Neural progenitor cell (in vitro differentiated cells): Measurements from ENCODE around the gene GOLGA6L10. TPM values are rescaled to one million over a fixed set of nuclear protein-coding genes. Genes with fewer than 3 reads are reported as not detected.
A peak's percentile ranks its signal among the peaks of the same experiment; 100 is the strongest.
"Not testable (repeated sequence)": the region's sequence is repeated elsewhere in the genome, so short reads cannot be mapped to it uniquely, and the experiment has no call there.

Source experiments
- DNase-seq: peaks from one replicate; pipeline ENCODE4 v3.0.0-alpha.2; 2016; ENCODE audit warnings: low spot score
- H2AFZ ChIP-seq: fragments of 200-600 bp; sonication (generic); replicated peaks from 2 replicates; pipeline ENCODE4 v1.6.1; 2016; ENCODE audit warnings: antibody characterized with exemption
- H3F3A ChIP-seq: fragments of 200-600 bp; sonication (generic); 2 replicates; pipeline ENCODE4 v1.6.1; 2016; ENCODE audit warnings: antibody characterized with exemption, low read depth
- H3K27ac ChIP-seq: fragments of 200-600 bp; sonication (generic); 2 replicates; pipeline ENCODE4 v1.5.1; 2016; ENCODE audit warnings: mild to moderate bottlenecking
- H3K27me3 ChIP-seq: fragments of 200-600 bp; sonication (generic); 2 replicates; pipeline ENCODE4 v1.6.1; 2016; ENCODE audit warnings: mild to moderate bottlenecking, moderate library complexity
- H3K36me3 ChIP-seq: fragments of 200-600 bp; sonication (generic); 2 replicates; pipeline ENCODE4 v1.5.1; 2016
- H3K4me1 ChIP-seq: fragments of 200-600 bp; sonication (generic); 2 replicates; pipeline ENCODE4 v1.6.1; 2016; ENCODE audit warnings: mixed run types
- H3K4me2 ChIP-seq: fragments of 200-600 bp; sonication (generic); 2 replicates; pipeline ENCODE4 v1.6.1; 2016
- H3K4me3 ChIP-seq: fragments of 200-600 bp; sonication (generic); 2 replicates; pipeline ENCODE4 v1.5.1; 2016
- H3K79me2 ChIP-seq: fragments of 200-600 bp; sonication (generic); 2 replicates; pipeline ENCODE4 v1.6.1; 2016; ENCODE audit warnings: low read depth
- H3K9ac ChIP-seq: fragments of 200-600 bp; sonication (generic); 2 replicates; pipeline ENCODE4 v1.6.1; 2016
- H3K9me3 ChIP-seq: fragments of 200-600 bp; sonication (generic); 2 replicates; pipeline ENCODE4 v1.5.1; 2016; ENCODE audit warnings: low read depth
- H4K20me1 ChIP-seq: fragments of 200-600 bp; sonication (generic); 2 replicates; pipeline ENCODE4 v1.6.1; 2016; ENCODE audit warnings: low read depth
- H3K27ac Mint-ChIP-seq: 3 replicates; pipeline ENCODE4 v1.8.0; 2021; ENCODE audit warnings: mixed read lengths
- H3K27me3 Mint-ChIP-seq: 2 replicates; pipeline ENCODE4 v1.8.0; 2022; ENCODE audit warnings: low read depth, mild to moderate bottlenecking, inconsistent platforms, moderate library complexity, mixed read lengths; ENCODE audit not compliant: insufficient read depth
- H3K36me3 Mint-ChIP-seq: 3 replicates; pipeline ENCODE4 v1.8.0; 2021; ENCODE audit warnings: mixed read lengths
- H3K4me1 Mint-ChIP-seq: 3 replicates; pipeline ENCODE4 v1.8.0; 2021; ENCODE audit warnings: mixed read lengths
- H3K4me3 Mint-ChIP-seq: 3 replicates; pipeline ENCODE4 v1.8.0; 2021; ENCODE audit warnings: mild to moderate bottlenecking, moderate library complexity, mixed read lengths
- H3K9me3 Mint-ChIP-seq: 3 replicates; pipeline ENCODE4 v1.8.0; 2020; ENCODE audit warnings: mixed read lengths
- CTCF ChIP-seq: fragments of 200-600 bp; sonication (generic); IDR thresholded peaks from 2 replicates; pipeline ENCODE4 v1.5.1; 2017; ENCODE audit warnings: antibody characterized with exemption, mild to moderate bottlenecking
- EZH2 ChIP-seq: fragments of 200-600 bp; sonication (generic); IDR thresholded peaks from 2 replicates; pipeline ENCODE4 v1.6.1; 2017; ENCODE audit warnings: antibody characterized with exemption, mild to moderate bottlenecking, moderate library complexity
- EZH2phosphoT487 ChIP-seq: fragments of 200-600 bp; sonication (generic); IDR thresholded peaks from 2 replicates; pipeline ENCODE4 v1.6.1; 2017; ENCODE audit warnings: antibody characterized with exemption
- total RNA-seq: library from RNA; depleted of rRNA; stranded (reverse); fragments of >200 nt; gene quantifications from 2 replicates; pipeline ENCODE4 v1.2.3, GENCODE V29; 2015; ENCODE audit warnings: low replicate concordance

The GOLGA6L10 gene
- total RNA-seq, 1 donor from 2014 or later: 1.3 TPM

- no peak for TF ChIP-seq EZH2
- no peak for TF ChIP-seq EZH2phosphoT487
- TF ChIP-seq CTCF: no peak
- H3K36me3 ChIP-seq: no peaks in the 10 kb centered on the region
- DNase-seq: no peak
- H4K20me1 ChIP-seq: no peaks in the 10 kb centered on the region
- H3K9me3 ChIP-seq: no peaks in the 10 kb centered on the region
- H3K36me3 Mint-ChIP-seq: no peaks in the 10 kb centered on the region
- H3K4me2 ChIP-seq: no peak overlapping the region
- H3K9ac ChIP-seq: no peak overlapping the region
- no peak overlapping the region for H2AFZ ChIP-seq
- H3K4me3 Mint-ChIP-seq: no peak overlapping the region
- peaks cover 5% of the 10 kb centered on the region for H3K4me1 Mint-ChIP-seq
- H3K27me3 ChIP-seq: no peaks in the 10 kb centered on the region
- no peaks in the 10 kb centered on the region for H3K9me3 Mint-ChIP-seq
- no peak overlapping the region for H3K27ac Mint-ChIP-seq
- H3K27ac ChIP-seq: no peak overlapping the region
- H3K27me3 Mint-ChIP-seq: peaks cover 4% of the 10 kb centered on the region
- H3K79me2 ChIP-seq: no peaks in the 10 kb centered on the region
- no peaks in the 10 kb centered on the region for H3K4me1 ChIP-seq
- no peak overlapping the region for H3K4me3 ChIP-seq
- no peaks in the 10 kb centered on the region for H3F3A ChIP-seq
These were observed 45.1 kb downstream of the GOLGA6L10 start for GRCh38 chr15:82303956-82304777.

DNA sequence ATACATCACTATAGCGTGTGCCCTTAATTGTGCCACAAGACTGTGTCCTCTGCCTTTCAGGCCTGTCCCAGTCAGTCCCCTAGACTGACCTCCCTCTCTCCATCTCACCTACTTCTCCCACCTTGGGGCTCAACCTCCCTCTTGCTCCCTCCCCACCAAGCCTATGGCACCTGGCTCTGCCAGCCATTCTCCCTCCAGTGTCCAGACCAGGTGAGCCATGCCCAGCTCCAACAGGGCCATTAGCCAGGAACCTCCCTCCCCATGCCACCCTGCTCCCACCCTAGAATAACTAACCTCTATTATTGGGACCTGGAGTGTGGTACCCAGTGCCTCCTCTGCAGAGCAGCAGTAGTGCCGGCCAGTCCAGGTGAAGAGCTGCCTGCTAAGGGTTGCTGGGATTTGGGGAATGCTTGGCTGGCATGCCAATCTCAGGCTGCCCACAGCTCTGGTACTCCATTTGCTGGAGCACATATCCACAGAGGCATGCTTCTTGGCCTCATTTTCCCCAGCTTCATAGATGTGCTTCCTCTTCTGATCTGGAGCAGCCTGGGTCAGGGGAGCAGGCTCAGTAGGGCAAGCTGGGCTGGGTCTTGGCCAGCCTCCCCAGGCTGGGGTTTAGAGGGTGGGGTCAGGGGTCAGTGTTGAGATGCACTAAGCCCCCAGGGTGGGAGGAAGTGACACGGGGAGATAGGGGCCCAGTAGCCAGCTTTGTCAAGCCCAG is 47.8 kb downstream of the GOLGA6L10 start:
- H3K27me3 ChIP-seq: no peaks in the 10 kb centered on the region
- H3K27ac ChIP-seq: no peak overlapping the region
- no peak overlapping the region for H3K4me3 Mint-ChIP-seq
- no peak for DNase-seq
- no peaks in the 10 kb centered on the region for H3K9me3 ChIP-seq
- H3K4me3 ChIP-seq: no peak overlapping the region
- no peaks in the 10 kb centered on the region for H3K9me3 Mint-ChIP-seq
- no peaks in the 10 kb centered on the region for H3K36me3 ChIP-seq
- no peaks in the 10 kb centered on the region for H3K27me3 Mint-ChIP-seq
- no peak overlapping the region for H2AFZ ChIP-seq
- no peaks in the 10 kb centered on the region for H3K4me1 ChIP-seq
- H3K36me3 Mint-ChIP-seq: no peaks in the 10 kb centered on the region
- H3F3A ChIP-seq: no peaks in the 10 kb centered on the region
- H3K4me2 ChIP-seq: no peak overlapping the region
- peak overlapping the region; percentile 42 for H3K27ac Mint-ChIP-seq
- H3K79me2 ChIP-seq: no peaks in the 10 kb centered on the region
- no peak for TF ChIP-seq EZH2phosphoT487
- no peak for TF ChIP-seq CTCF
- no peak for TF ChIP-seq EZH2
- H3K4me1 Mint-ChIP-seq: peaks cover 5% of the 10 kb centered on the region
- no peak overlapping the region for H3K9ac ChIP-seq
- H4K20me1 ChIP-seq: no peaks in the 10 kb centered on the region

DNA sequence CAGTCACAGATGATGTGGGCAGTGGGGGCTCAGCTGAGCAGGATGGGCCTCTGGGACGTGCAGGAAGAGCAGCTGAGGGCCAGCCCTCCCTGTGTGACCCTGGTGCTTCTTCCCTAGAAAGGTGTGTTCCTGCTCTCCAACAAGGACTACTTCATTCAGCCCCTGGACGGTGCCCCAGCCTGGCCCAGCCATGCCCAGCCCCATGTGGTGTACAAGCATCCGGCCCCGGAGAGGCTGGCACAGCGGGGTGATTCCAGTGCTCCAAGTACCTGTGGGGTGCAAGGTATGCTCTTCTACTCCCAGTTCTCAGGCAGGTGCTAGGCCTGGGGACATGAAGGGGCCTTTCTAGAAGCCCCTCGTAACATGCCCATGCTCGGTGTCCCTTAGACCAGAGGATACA is 48.4 kb downstream of the GOLGA6L10 start:
- no peak for DNase-seq
- peak overlapping the region; percentile 42 for H3K27ac Mint-ChIP-seq

GRCh38 chr15:82300326-82300725 is 48.9 kb downstream of the GOLGA6L10 start:
- H3K79me2 ChIP-seq, H3F3A ChIP-seq, H3K27ac ChIP-seq, H3K4me1 Mint-ChIP-seq, H3K9me3 ChIP-seq, H3K9ac ChIP-seq, H3K27me3 Mint-ChIP-seq, DNase-seq, H3K9me3 Mint-ChIP-seq, H3K4me1 ChIP-seq, H3K27ac Mint-ChIP-seq, H3K4me2 ChIP-seq, H3K4me3 Mint-ChIP-seq, H3K36me3 ChIP-seq, H3K36me3 Mint-ChIP-seq, H3K27me3 ChIP-seq, H2AFZ ChIP-seq, H4K20me1 ChIP-seq, H3K4me3 ChIP-seq: not testable (repeated sequence)

More for the DNA sequence above, 48.4 kb downstream of the GOLGA6L10 start:
- no peak overlapping the region for H3K27ac ChIP-seq
- no peaks in the 10 kb centered on the region for H4K20me1 ChIP-seq
- no peak overlapping the region for H3K9ac ChIP-seq
- H3K27me3 ChIP-seq: no peaks in the 10 kb centered on the region
- peaks cover 5% of the 10 kb centered on the region for H3K4me1 Mint-ChIP-seq
- no peaks in the 10 kb centered on the region for H3K4me1 ChIP-seq
- H3K36me3 ChIP-seq: no peaks in the 10 kb centered on the region
- H3F3A ChIP-seq: no peaks in the 10 kb centered on the region
- no peaks in the 10 kb centered on the region for H3K36me3 Mint-ChIP-seq
- no peak overlapping the region for H3K4me3 ChIP-seq
- TF ChIP-seq CTCF (no peak), EZH2phosphoT487 (no peak)
- no peak overlapping the region for H2AFZ ChIP-seq
- H3K4me3 Mint-ChIP-seq: no peak overlapping the region
- H3K27me3 Mint-ChIP-seq: no peaks in the 10 kb centered on the region
- H3K4me2 ChIP-seq: no peak overlapping the region
- no peaks in the 10 kb centered on the region for H3K79me2 ChIP-seq
- no peaks in the 10 kb centered on the region for H3K9me3 Mint-ChIP-seq
- no peaks in the 10 kb centered on the region for H3K9me3 ChIP-seq

GRCh38 chr15:82299511-82299914 is 49.8 kb downstream of the GOLGA6L10 start:
- not testable (repeated sequence) for H3K36me3 Mint-ChIP-seq, H3K27me3 ChIP-seq, H3F3A ChIP-seq, H3K27ac ChIP-seq, H3K4me1 Mint-ChIP-seq, H3K9me3 Mint-ChIP-seq, H3K27me3 Mint-ChIP-seq, H3K27ac Mint-ChIP-seq, H3K4me1 ChIP-seq, H3K4me3 ChIP-seq, H3K4me2 ChIP-seq, H3K36me3 ChIP-seq, H3K9ac ChIP-seq, H3K4me3 Mint-ChIP-seq, DNase-seq, H3K9me3 ChIP-seq, H3K79me2 ChIP-seq, H4K20me1 ChIP-seq
- peak overlapping the region; percentile 72 for H2AFZ ChIP-seq
